ENCODE results near the gene PLPP3.

DNA sequence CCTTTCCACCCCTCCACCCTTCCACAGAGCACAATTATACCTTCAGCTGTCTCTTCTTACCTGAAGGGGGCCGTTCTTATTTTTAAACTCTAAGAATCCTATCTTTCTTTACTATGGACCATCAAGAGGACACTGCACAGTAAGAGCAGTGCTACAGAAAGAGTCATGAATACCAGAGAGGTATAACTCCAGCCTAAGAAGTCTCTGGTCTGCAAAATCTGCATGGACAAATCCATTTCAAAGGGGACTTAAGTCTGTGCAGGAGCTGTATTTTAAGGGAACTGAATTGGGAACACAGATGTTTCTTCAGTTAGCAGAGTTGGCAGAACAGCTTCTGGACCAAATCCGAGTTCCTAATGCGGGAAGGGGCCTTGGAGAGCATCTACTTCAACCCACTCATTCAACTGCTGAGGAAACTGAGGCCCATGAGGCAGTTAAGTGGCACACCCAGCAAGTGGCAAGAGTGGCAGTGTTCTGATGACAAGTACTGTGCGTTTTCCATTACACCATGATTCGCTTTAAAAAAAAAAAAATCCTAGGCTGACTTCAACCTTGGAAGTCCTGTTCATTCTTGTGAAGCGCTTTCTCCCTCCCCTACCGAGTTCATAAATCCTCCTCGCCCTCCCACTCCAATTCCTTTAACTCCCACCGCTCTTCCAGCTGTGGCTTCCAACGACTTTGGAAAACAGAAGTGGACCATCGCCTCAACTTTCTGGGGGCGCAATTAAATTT lies 1.8 kb downstream of the PLPP3 start:
- TF ChIP-seq POLR2AphosphoS5 (IDR thresholded peaks at IDR 0.05; ENCODE audit: low read depth, low read length) (no peak), TAF1 (IDR thresholded peaks at IDR 0.05; ENCODE audit: borderline replicate concordance, insufficient read depth, low read length) (no peak)
- TF ChIP-seq, protein P1, sequence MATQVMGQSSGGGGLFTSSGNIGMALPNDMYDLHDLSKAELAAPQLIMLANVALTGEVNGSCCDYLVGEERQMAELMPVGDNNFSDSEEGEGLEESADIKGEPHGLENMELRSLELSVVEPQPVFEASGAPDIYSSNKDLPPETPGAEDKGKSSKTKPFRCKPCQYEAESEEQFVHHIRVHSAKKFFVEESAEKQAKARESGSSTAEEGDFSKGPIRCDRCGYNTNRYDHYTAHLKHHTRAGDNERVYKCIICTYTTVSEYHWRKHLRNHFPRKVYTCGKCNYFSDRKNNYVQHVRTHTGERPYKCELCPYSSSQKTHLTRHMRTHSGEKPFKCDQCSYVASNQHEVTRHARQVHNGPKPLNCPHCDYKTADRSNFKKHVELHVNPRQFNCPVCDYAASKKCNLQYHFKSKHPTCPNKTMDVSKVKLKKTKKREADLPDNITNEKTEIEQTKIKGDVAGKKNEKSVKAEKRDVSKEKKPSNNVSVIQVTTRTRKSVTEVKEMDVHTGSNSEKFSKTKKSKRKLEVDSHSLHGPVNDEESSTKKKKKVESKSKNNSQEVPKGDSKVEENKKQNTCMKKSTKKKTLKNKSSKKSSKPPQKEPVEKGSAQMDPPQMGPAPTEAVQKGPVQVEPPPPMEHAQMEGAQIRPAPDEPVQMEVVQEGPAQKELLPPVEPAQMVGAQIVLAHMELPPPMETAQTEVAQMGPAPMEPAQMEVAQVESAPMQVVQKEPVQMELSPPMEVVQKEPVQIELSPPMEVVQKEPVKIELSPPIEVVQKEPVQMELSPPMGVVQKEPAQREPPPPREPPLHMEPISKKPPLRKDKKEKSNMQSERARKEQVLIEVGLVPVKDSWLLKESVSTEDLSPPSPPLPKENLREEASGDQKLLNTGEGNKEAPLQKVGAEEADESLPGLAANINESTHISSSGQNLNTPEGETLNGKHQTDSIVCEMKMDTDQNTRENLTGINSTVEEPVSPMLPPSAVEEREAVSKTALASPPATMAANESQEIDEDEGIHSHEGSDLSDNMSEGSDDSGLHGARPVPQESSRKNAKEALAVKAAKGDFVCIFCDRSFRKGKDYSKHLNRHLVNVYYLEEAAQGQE (IDR thresholded peaks at IDR 0.05; ENCODE audit: insufficient read depth in 1 of 2, low read depth in 2 of 2, low read length in 2 of 2) = no peak

Measured in PFSK-1 (cell line).